GM12873 (cell line): ENCODE data around the gene SMURF2.
A peak's percentile ranks its signal among the peaks of the same experiment; 100 is the strongest.

ENCODE experiments used
- TF ChIP-seq, protein P1 (sequence below): IDR thresholded peaks from 2 replicates; pipeline ENCODE4 v1.5.1; 2012; ENCODE audit warnings: low read depth, mild to moderate bottlenecking, moderate library complexity, low read length, control low read depth; ENCODE audit not compliant: insufficient read depth; ENCODE audit errors: missing control alignments

SMURF2 gene

DNA sequence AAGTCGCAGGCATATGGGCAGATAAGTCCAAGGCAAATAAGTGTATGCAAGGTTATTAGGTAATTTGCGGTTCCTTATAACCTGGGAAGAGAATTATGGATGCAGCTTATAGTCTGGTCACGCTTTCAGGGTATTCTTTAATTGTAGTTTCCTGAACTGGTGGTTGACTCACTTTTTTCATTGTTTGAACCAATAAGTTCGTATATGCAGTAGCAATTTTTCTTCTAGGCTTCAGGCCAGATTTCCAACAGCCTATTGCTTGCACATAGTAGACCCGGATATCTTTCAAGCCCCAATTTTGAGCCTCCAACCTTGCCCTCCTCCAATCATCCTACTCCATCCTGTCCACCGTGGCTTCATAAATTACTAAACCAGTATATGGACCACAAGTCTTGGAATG is 142.5 kb downstream of the SMURF2 start:
- TF ChIP-seq, protein P1, sequence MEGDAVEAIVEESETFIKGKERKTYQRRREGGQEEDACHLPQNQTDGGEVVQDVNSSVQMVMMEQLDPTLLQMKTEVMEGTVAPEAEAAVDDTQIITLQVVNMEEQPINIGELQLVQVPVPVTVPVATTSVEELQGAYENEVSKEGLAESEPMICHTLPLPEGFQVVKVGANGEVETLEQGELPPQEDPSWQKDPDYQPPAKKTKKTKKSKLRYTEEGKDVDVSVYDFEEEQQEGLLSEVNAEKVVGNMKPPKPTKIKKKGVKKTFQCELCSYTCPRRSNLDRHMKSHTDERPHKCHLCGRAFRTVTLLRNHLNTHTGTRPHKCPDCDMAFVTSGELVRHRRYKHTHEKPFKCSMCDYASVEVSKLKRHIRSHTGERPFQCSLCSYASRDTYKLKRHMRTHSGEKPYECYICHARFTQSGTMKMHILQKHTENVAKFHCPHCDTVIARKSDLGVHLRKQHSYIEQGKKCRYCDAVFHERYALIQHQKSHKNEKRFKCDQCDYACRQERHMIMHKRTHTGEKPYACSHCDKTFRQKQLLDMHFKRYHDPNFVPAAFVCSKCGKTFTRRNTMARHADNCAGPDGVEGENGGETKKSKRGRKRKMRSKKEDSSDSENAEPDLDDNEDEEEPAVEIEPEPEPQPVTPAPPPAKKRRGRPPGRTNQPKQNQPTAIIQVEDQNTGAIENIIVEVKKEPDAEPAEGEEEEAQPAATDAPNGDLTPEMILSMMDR, result no peak

DNA sequence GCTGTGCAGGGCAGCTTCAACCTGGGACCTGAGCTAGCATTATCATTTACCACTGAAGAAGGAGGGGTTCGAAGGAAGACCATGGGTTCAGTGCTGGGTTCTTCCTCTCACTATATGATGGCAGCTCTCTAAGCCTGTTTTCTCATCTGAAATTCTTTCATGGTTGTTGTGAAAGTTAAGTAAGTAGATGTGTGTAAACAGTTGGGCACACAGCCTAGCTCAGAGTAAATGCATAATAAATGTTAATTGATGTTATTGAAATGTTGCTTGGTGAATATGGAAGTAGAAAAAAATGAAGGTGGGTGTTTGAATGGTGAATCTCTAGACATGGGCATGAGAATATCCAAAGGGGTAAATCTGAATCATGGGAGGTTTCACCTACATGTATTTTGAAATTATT is 146.3 kb downstream of the SMURF2 start:
- TF ChIP-seq, protein P1, result no peak

DNA sequence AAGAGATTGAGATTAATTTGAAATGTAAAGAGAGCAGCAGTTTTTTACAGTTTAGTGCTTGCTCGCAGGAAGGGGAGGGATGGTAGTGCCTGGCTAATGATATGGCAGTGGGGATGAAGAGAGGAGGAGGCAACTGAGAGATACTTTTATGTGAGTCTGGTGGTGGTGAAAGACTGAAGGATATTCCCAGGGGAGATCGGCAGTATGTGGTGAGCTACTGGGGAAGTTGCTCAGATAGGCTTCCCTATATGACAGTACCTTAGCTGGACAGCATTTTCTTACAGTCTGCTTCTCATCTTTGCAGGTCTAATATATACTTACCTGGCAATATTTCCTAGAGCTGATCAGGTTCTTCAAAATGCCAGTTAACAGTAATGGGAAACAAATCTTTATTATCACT is 146.7 kb downstream of the SMURF2 start:
- TF ChIP-seq, protein P1, result no peak

DNA sequence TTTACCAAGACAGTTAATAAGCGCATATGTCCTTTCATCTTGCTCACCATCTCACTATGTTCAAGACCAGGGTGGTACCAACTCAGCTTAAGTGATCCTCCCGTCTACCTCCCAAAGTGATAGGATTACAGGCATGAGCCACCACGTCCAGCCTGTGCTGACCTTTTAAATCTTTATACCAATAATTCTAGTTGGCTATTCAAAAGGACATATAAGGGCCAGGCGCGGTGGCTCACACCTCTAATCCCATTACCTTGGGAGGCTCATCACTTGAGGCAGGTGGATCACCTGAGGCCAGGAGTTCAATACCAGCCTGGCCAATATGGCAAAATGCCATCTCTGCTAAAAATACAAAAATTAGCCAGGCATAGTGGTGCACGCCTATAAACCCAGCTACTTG is 152.9 kb downstream of the SMURF2 start:
- TF ChIP-seq, protein P1, result no peak

DNA sequence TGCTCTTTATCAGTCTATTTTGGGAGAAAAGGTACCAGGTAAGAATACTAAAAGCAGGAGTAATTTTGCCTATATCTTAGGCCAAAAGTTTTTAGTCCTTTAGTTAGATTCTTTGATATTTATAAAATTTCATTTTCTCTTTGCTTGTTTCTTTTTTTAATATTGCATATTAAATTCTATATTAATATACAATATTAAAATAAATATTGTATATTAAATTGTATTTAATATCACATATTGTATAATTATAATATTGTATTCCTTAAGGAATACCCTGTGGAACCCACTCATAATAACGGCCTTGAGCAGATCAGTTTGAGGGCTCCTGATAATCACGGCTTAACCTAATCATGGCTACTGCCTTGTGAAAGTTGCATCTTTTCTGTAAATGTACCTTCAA is 153.4 kb downstream of the SMURF2 start:
- TF ChIP-seq, protein P1, result no peak

DNA sequence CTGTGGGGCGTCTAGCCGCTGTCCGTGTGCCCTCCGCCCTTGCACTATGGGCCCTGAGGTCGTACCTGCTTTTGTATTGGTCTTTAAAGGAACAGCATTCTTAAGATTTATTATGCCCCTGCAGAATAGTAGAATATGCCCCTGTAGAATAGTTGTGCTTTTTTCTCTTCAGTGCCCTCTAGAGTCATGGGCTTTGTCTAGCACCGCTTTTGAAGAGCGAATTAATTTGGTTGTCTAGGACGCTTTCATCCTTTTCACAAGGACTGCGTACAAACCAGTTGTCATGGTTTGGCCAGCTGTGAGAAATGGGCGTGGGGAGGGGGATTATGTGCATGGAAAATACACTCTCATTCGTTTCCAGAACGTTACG is 154.7 kb downstream of the SMURF2 start:
- TF ChIP-seq, protein P1, result peak; percentile 58

DNA sequence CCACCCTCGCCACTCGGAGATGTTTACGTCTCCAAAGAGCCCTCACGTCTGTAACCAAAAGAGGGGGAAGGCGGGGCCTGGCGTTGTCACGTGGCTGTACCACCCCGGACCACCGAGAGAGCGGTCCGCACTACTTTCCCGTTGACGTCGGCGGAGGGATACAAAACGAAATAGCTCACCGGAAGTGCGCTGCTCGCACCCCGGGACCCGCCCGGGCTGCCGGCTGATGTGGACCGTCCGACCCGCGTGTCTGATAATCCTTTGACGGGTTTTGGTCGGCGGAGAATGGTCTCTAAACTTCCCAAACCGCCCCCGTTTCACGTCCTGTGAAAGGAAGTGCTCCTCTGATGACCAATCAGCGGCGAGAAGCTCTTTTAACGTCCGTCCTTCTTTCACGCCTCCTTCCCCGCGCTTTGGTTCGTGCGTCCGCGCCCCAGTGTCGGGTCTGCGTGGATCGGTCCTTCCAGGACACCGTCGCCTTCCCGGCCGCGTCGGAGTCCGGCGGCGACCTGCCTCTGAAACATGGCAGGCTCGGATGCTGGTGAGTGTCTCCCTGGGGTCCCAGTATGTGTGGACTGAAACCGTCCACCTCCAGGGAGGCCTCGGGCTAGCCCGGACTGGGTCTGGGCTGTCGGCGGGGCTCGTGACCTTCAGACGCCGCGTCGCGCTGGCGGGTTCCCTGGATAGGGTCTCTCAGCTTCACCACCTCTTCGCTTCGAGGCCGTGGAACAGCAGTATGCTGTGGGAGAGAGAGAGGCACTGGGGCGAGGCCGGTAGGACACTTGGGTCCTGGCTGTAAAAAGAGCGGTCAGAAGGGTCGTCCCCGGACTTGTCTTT is 155.3 kb downstream of the SMURF2 start, which contains the start of gene CEP95:
TSS of gene CEP95 (plus strand) at position 402 of the 837 bp plus-strand sequence. CDS start at position 523, 121 bp downstream.
- TF ChIP-seq, protein P1, result no peak
